ENCODE data around the gene DOCK1. TPM values are rescaled to one million over a fixed set of nuclear protein-coding genes. Genes with fewer than 3 reads are reported as not detected.
"Not testable (repeated sequence)": the region's sequence is repeated elsewhere in the genome, so short reads cannot be mapped to it uniquely, and the experiment has no call there.

Gene DOCK1
- total and polyA plus RNA-seq, 3 donors from 2014 or later = 19.0 to 46.2 (median 32.0) TPM

- Histone ChIP-seq H3K27ac (no peak overlapping the region), H3K4me1 (no peaks in the 10 kb centered on the region), H3K36me3 (ENCODE audit: low read depth, missing control alignments) (no peaks in the 10 kb centered on the region), H3K4me3 (no peak overlapping the region), H3K27me3 (no peaks in the 10 kb centered on the region), H3K9me3 (no peaks in the 10 kb centered on the region)
- no peak for DNase-seq
- TF ChIP-seq POLR2A (IDR thresholded peaks at IDR 0.05) = no peak
- 94 to 100% methylated on average over 3 to 7 of the region's 7 CpGs for WGBS, 2 donors
- intact Hi-C loops (cut with DNase I; ENCODE audit: low total_unique reads) = no loop called here
These were observed 33.1 kb upstream of the DOCK1 start for GRCh38 chr10:126872135-126872534.

- H3K9me3 ChIP-seq = no peaks in the 10 kb centered on the region
- H3K36me3 ChIP-seq (ENCODE audit: low read depth, missing control alignments) = no peaks in the 10 kb centered on the region
- no peaks in the 10 kb centered on the region for H3K27me3 ChIP-seq
- TF ChIP-seq, protein P1, sequence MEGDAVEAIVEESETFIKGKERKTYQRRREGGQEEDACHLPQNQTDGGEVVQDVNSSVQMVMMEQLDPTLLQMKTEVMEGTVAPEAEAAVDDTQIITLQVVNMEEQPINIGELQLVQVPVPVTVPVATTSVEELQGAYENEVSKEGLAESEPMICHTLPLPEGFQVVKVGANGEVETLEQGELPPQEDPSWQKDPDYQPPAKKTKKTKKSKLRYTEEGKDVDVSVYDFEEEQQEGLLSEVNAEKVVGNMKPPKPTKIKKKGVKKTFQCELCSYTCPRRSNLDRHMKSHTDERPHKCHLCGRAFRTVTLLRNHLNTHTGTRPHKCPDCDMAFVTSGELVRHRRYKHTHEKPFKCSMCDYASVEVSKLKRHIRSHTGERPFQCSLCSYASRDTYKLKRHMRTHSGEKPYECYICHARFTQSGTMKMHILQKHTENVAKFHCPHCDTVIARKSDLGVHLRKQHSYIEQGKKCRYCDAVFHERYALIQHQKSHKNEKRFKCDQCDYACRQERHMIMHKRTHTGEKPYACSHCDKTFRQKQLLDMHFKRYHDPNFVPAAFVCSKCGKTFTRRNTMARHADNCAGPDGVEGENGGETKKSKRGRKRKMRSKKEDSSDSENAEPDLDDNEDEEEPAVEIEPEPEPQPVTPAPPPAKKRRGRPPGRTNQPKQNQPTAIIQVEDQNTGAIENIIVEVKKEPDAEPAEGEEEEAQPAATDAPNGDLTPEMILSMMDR (IDR thresholded peaks at IDR 0.05) = no peak
- 68 to 70% methylated on average over 3 of the region's 3 CpGs for WGBS, 2 donors
- no peak overlapping the region for H3K27ac ChIP-seq
- intact Hi-C loops (cut with DNase I; ENCODE audit: low total_unique reads) = no loop called here
- DNase-seq = no peak
- no peak overlapping the region for H3K4me3 ChIP-seq
- H3K4me1 ChIP-seq = no peaks in the 10 kb centered on the region
These were observed 32.5 kb upstream of the DOCK1 start for GRCh38 chr10:126872768-126873167.

- TF ChIP-seq POLR2A (IDR thresholded peaks at IDR 0.05) = no peak
- Histone ChIP-seq H3K4me1 (no peaks in the 10 kb centered on the region), H3K27ac (no peak overlapping the region), H3K9me3 (no peaks in the 10 kb centered on the region), H3K4me3 (no peak overlapping the region), H3K36me3 (ENCODE audit: low read depth, missing control alignments) (no peaks in the 10 kb centered on the region), H3K27me3 (no peaks in the 10 kb centered on the region)
- no peak for DNase-seq
- WGBS, 2 donors = 69 to 84% methylated on average over 3 of the region's 3 CpGs
- intact Hi-C loops (cut with DNase I; ENCODE audit: low total_unique reads) = no loop called here
These were observed 28.8 kb upstream of the DOCK1 start for GRCh38 chr10:126876456-126876855.

- Histone ChIP-seq H3K27ac (no peak overlapping the region), H3K27me3 (no peaks in the 10 kb centered on the region), H3K9me3 (no peaks in the 10 kb centered on the region), H3K4me1 (no peaks in the 10 kb centered on the region), H3K36me3 (ENCODE audit: low read depth, missing control alignments) (no peaks in the 10 kb centered on the region), H3K4me3 (no peak overlapping the region)
- intact Hi-C loops (cut with DNase I; ENCODE audit: low total_unique reads) = no loop called here
- 69 to 70% methylated on average over 2 of the region's 2 CpGs for WGBS, 2 donors
- TF ChIP-seq POLR2A (IDR thresholded peaks at IDR 0.05) = no peak
- TF ChIP-seq, protein P1 (IDR thresholded peaks at IDR 0.05) = no peak
- no peak for DNase-seq
These were observed 27.8 kb upstream of the DOCK1 start for GRCh38 chr10:126877390-126877789.

- Histone ChIP-seq H3K36me3 (ENCODE audit: low read depth, missing control alignments) (no peaks in the 10 kb centered on the region), H3K27ac (no peak overlapping the region), H3K27me3 (no peaks in the 10 kb centered on the region), H3K4me1 (no peaks in the 10 kb centered on the region), H3K4me3 (no peak overlapping the region), H3K9me3 (no peaks in the 10 kb centered on the region)
- TF ChIP-seq, protein P1 (IDR thresholded peaks at IDR 0.05) = no peak
- no peak for TF ChIP-seq POLR2A (IDR thresholded peaks at IDR 0.05)
- no peak for DNase-seq
- intact Hi-C loops (cut with DNase I; ENCODE audit: low total_unique reads) = no loop called here
- WGBS, 2 donors = 94% methylated on average over 10 of the region's 10 CpGs; no CpG with 5 or more reads in 1 of the 2 donors
These were observed 26.6 kb upstream of the DOCK1 start for GRCh38 chr10:126878594-126878993.

- no peak overlapping the region for H3K4me3 ChIP-seq
- WGBS, 2 donors = 70 to 82% methylated on average over 4 to 5 of the region's 5 CpGs
- intact Hi-C loops (cut with DNase I; ENCODE audit: low total_unique reads) = no loop called here
- no peaks in the 10 kb centered on the region for H3K4me1 ChIP-seq
- TF ChIP-seq, protein P1 (IDR thresholded peaks at IDR 0.05) = no peak
- TF ChIP-seq POLR2A (IDR thresholded peaks at IDR 0.05) = no peak
- H3K36me3 ChIP-seq (ENCODE audit: low read depth, missing control alignments) = no peaks in the 10 kb centered on the region
- no peak for DNase-seq
- H3K27ac ChIP-seq = no peak overlapping the region
- H3K9me3 ChIP-seq = no peaks in the 10 kb centered on the region
- H3K27me3 ChIP-seq = no peaks in the 10 kb centered on the region
These were observed 24.3 kb upstream of the DOCK1 start for GRCh38 chr10:126880926-126881325.

GRCh38 chr10:126882055-126882454, 23.2 kb upstream of the DOCK1 start:
- DNase-seq; H3K27me3 ChIP-seq; intact Hi-C loops (cut with DNase I; ENCODE audit: low total_unique reads); H3K4me1 ChIP-seq; H3K27ac ChIP-seq; H3K9me3 ChIP-seq; H3K4me3 ChIP-seq; H3K36me3 ChIP-seq (ENCODE audit: low read depth, missing control alignments): not testable (repeated sequence)
- WGBS, 2 donors = 37 to 44% methylated on average over 9 to 16 of the region's 16 CpGs

- H3K4me1 ChIP-seq; H3K27me3 ChIP-seq; H3K27ac ChIP-seq; H3K4me3 ChIP-seq; intact Hi-C loops (cut with DNase I; ENCODE audit: low total_unique reads); DNase-seq; H3K9me3 ChIP-seq; H3K36me3 ChIP-seq (ENCODE audit: low read depth, missing control alignments): not testable (repeated sequence)
- 68 to 73% methylated on average over 1 of the region's 1 CpG for WGBS, 2 donors
These were observed 16.8 kb upstream of the DOCK1 start for GRCh38 chr10:126888436-126888835.
